ENCODE data around the gene RDM1.

The RDM1 gene

GRCh38 chr17:35918665-35919064 lies 11.9 kb downstream of the RDM1 start:
- no peak for DNase-seq (ENCODE audit: extremely low read depth, low read depth)
- H3K4me3 ChIP-seq (replicated peaks; ENCODE audit: low read depth, low read length), result no peak overlapping the region
- no peak for TF ChIP-seq CTCF (IDR thresholded peaks at IDR 0.05; ENCODE audit: low read depth, low read length, missing control alignments)

- no peak for TF ChIP-seq CTCF (IDR thresholded peaks at IDR 0.05; ENCODE audit: low read depth, low read length, missing control alignments)
- no peak for DNase-seq (ENCODE audit: extremely low read depth, low read depth)
- H3K4me3 ChIP-seq (replicated peaks; ENCODE audit: low read depth, low read length), result no peak overlapping the region
Measured at GRCh38 chr17:35917519-35918213, 12.9 kb downstream of the RDM1 start.

GRCh38 chr17:35915153-35915964 lies 15.2 kb downstream of the RDM1 start:
- no peak for TF ChIP-seq CTCF (IDR thresholded peaks at IDR 0.05; ENCODE audit: low read depth, low read length, missing control alignments)
- no peak for DNase-seq (ENCODE audit: extremely low read depth, low read depth)
- no peak overlapping the region for H3K4me3 ChIP-seq (replicated peaks; ENCODE audit: low read depth, low read length)

GRCh38 chr17:35914354-35914753 lies 16.2 kb downstream of the RDM1 start:
- H3K4me3 ChIP-seq (replicated peaks; ENCODE audit: low read depth, low read length), result no peak overlapping the region
- no peak for TF ChIP-seq CTCF (IDR thresholded peaks at IDR 0.05; ENCODE audit: low read depth, low read length, missing control alignments)
- no peak for DNase-seq (ENCODE audit: extremely low read depth, low read depth)

GRCh38 chr17:35913609-35914008 lies 17.0 kb downstream of the RDM1 start:
- no peak for DNase-seq (ENCODE audit: extremely low read depth, low read depth)
- H3K4me3 ChIP-seq (replicated peaks; ENCODE audit: low read depth, low read length), result no peak overlapping the region
- TF ChIP-seq CTCF (IDR thresholded peaks at IDR 0.05; ENCODE audit: low read depth, low read length, missing control alignments), result no peak

GRCh38 chr17:35912942-35913341 lies 17.6 kb downstream of the RDM1 start:
- TF ChIP-seq CTCF (IDR thresholded peaks at IDR 0.05; ENCODE audit: low read depth, low read length, missing control alignments), result no peak
- no peak overlapping the region for H3K4me3 ChIP-seq (replicated peaks; ENCODE audit: low read depth, low read length)
- DNase-seq (ENCODE audit: extremely low read depth, low read depth), result no peak

Measured in HFF-Myc (cell line).